Immature natural killer cell (primary cell): ENCODE data around the gene CDKN2B-AS1. TPM values are rescaled to one million over a fixed set of nuclear protein-coding genes. Genes with fewer than 3 reads are reported as not detected.

Source experiments
- DNase-seq, 3 donors: peaks; one replicate each; pipeline ENCODE4 v3.0.0; 2022; ENCODE audit warnings: mixed read lengths in 1 of 3
- H3K27ac Mint-ChIP-seq, 6 donors: one replicate each; pipeline ENCODE4 v1.8.0; 2020; ENCODE audit warnings: mixed read lengths in 6 of 6, mild to moderate bottlenecking in 5 of 6, inconsistent platforms in 4 of 6, moderate library complexity in 3 of 6
- H3K27me3 Mint-ChIP-seq, 3 donors: one replicate each; pipeline ENCODE4 v1.8.0; 2020 to 2021; ENCODE audit warnings: low read depth in 3 of 3, mild to moderate bottlenecking in 3 of 3, mixed read lengths in 3 of 3, moderate library complexity in 3 of 3, inconsistent platforms in 1 of 3
- H3K36me3 Mint-ChIP-seq, 3 donors: one replicate each; pipeline ENCODE4 v1.8.0; 2020; ENCODE audit warnings: mixed read lengths in 3 of 3, inconsistent platforms in 2 of 3, mild to moderate bottlenecking in 2 of 3
- H3K4me1 Mint-ChIP-seq, 2 donors: one replicate each; pipeline ENCODE4 v1.8.0; 2020; ENCODE audit warnings: inconsistent platforms in 2 of 2, mild to moderate bottlenecking in 2 of 2, mixed read lengths in 2 of 2, moderate library complexity in 1 of 2
- H3K4me3 Mint-ChIP-seq, 5 donors: one replicate each; pipeline ENCODE4 v1.8.0; 2020; ENCODE audit warnings: mild to moderate bottlenecking in 5 of 5, mixed read lengths in 5 of 5, inconsistent platforms in 3 of 5, moderate library complexity in 3 of 5
- H3K9me3 Mint-ChIP-seq, 6 donors: one replicate each; pipeline ENCODE4 v1.8.0; 2020; ENCODE audit warnings: mild to moderate bottlenecking in 6 of 6, mixed read lengths in 6 of 6, inconsistent platforms in 4 of 6, moderate library complexity in 3 of 6
- polyA plus RNA-seq, 3 donors: library from polyadenylated mRNA; unstranded; fragments of 300-500 nt; fragmentation: Illumina TruSeq; gene quantifications; one replicate each; pipeline ENCODE4 v1.2.3, GENCODE V29; 2021

The CDKN2B-AS1 gene
- polyA plus RNA-seq, 3 donors from 2014 or later, result 0.55 TPM; not detected in 2

GRCh38 chr9:22120159-22120549 is 125.6 kb downstream of the CDKN2B-AS1 start:
- Mint-ChIP-seq H3K27me3 (peaks cover 1 to 4% (median 2%) of the 10 kb centered on the region in 3 donors), H3K4me3 (no peak overlapping the region), H3K27ac (no peak overlapping the region), H3K4me1 (no peaks in the 10 kb centered on the region), H3K36me3 (no peaks in the 10 kb centered on the region), H3K9me3 (peaks cover 0 to 4% (median 0%) of the 10 kb centered on the region in 6 donors)
- DNase-seq, result no peak

DNA sequence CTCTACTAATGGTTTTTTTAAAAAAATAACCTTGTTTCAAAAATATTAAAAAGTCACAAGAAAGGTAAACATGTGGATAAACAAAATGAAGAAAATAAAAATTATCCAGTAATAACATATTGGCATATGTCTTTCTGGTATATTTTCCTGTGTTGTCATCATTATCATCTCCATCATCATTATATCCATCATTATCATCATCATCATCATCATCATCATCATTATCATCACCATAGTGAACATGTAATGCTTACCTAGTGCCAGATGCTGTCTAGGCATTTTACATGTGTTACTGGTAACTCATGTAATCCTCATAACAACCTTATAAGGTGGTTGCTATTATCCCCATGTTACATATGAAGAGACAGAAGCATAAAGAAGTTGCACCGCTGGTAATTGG is 126.0 kb downstream of the CDKN2B-AS1 start:
- H3K36me3 Mint-ChIP-seq, result no peaks in the 10 kb centered on the region
- no peak overlapping the region for H3K4me3 Mint-ChIP-seq
- no peak overlapping the region for H3K27ac Mint-ChIP-seq
- peaks cover 0 to 4% (median 0%) of the 10 kb centered on the region in 6 donors for H3K9me3 Mint-ChIP-seq
- H3K27me3 Mint-ChIP-seq, result peaks cover 1 to 4% (median 2%) of the 10 kb centered on the region in 3 donors
- no peak for DNase-seq
- H3K4me1 Mint-ChIP-seq, result no peaks in the 10 kb centered on the region

DNA sequence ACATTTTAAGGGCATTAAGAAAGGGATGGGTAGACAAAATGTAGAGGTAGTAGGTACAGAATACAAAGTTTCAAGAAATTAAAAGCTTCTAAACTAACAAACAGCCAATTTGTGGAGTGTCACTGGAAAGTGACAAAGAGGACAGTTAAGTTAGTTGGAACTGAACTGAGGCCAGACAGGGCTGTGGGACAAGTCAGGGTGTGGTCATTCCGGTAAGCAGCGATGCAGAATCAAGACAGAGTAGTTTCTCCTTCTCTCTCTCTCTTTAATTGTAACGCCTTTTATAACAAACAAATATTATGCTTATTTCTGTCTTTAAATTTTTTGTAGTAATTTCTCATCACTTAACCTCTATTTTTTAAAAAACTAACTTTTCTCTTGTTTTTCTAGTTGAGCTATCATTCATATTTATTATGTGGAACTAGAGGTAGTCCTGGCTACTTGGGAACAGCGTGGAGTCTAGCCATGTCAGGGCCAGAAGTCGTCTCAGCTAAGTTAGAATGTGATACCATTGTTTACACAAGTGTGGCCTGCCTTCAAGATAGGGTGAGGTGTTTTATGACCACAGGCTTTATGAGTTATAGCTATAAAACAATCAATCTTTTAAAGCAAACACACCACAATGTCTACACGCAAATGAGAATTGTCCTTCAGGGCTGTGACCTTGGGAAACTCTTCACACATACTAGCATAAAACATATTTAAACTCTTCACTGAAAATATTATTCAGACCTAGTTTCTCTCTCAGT is 129.8 kb downstream of the CDKN2B-AS1 start:
- Mint-ChIP-seq H3K36me3 (no peaks in the 10 kb centered on the region), H3K9me3 (peaks cover 0 to 1% (median 0%) of the 10 kb centered on the region in 6 donors), H3K27me3 (peaks cover 1 to 9% (median 8%) of the 10 kb centered on the region in 3 donors), H3K4me1 (peaks cover 0 to 1% of the 10 kb centered on the region in 2 donors), H3K27ac (no peak overlapping the region), H3K4me3 (no peak overlapping the region)
- DNase-seq, result no peak

GRCh38 chr9:22129133-22129532 is 134.5 kb downstream of the CDKN2B-AS1 start:
- DNase-seq, result no peak
- peaks cover 3 to 8% (median 6%) of the 10 kb centered on the region in 3 donors for H3K27me3 Mint-ChIP-seq
- H3K27ac Mint-ChIP-seq, result no peak overlapping the region
- H3K9me3 Mint-ChIP-seq, result peaks cover 0 to 1% (median 0%) of the 10 kb centered on the region in 6 donors
- no peaks in the 10 kb centered on the region for H3K36me3 Mint-ChIP-seq
- H3K4me1 Mint-ChIP-seq, result peaks cover 0 to 1% of the 10 kb centered on the region in 2 donors
- no peak overlapping the region for H3K4me3 Mint-ChIP-seq

DNA sequence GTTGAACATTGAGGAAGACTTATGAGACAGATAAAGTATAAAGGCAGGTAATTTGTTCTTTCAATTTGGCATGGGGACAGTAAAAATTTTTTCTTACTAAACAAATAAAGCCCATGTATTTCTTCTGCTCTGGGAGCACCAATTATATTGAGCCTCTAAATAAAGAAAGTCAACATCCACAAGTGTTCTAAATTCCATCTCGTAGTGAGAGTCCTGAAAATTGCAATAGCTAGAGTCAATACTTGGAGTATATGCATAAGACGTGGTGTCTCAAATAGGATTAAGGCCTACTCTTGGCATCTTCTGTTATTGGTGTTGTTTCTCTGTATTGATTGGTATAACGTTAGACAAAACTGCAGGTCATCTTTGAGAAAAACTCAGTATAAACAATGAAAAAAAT is 135.0 kb downstream of the CDKN2B-AS1 start:
- Mint-ChIP-seq H3K4me1 (peaks cover 0 to 1% of the 10 kb centered on the region in 2 donors), H3K9me3 (peaks cover 0 to 1% (median 0%) of the 10 kb centered on the region in 6 donors), H3K27me3 (peaks cover 3 to 8% (median 6%) of the 10 kb centered on the region in 3 donors), H3K27ac (no peak overlapping the region), H3K4me3 (no peak overlapping the region), H3K36me3 (no peaks in the 10 kb centered on the region)
- DNase-seq, result no peak

GRCh38 chr9:22131817-22132216 is 137.2 kb downstream of the CDKN2B-AS1 start:
- DNase-seq, result no peak
- Mint-ChIP-seq H3K9me3 (peaks cover 0 to 1% (median 0%) of the 10 kb centered on the region in 6 donors), H3K4me1 (peaks cover 0 to 1% of the 10 kb centered on the region in 2 donors), H3K36me3 (no peaks in the 10 kb centered on the region), H3K4me3 (no peak overlapping the region), H3K27me3 (peaks cover 2 to 8% (median 8%) of the 10 kb centered on the region in 3 donors), H3K27ac (no peak overlapping the region)

DNA sequence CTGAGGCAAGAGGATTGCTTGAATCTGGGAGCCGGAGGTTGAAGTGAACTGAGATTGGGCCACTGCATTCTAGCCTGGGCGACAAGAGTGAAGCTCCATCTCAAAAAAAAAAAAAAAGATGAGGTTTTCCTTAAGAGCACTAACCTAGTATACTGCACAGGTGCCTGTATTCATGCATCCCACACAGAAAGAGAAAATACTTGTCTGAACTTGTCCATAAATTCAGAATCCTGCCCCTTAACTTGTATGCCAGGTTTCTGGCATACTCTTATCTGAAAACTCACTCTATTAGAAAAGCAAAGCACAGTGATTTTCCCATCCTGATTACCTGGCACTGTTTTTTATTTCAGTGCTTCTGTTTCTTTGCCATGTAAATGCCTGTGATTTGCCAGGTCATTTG is 139.8 kb downstream of the CDKN2B-AS1 start:
- Mint-ChIP-seq H3K27me3 (peaks cover 4% of the 10 kb centered on the region in 3 donors), H3K4me1 (no peaks in the 10 kb centered on the region)

DNA sequence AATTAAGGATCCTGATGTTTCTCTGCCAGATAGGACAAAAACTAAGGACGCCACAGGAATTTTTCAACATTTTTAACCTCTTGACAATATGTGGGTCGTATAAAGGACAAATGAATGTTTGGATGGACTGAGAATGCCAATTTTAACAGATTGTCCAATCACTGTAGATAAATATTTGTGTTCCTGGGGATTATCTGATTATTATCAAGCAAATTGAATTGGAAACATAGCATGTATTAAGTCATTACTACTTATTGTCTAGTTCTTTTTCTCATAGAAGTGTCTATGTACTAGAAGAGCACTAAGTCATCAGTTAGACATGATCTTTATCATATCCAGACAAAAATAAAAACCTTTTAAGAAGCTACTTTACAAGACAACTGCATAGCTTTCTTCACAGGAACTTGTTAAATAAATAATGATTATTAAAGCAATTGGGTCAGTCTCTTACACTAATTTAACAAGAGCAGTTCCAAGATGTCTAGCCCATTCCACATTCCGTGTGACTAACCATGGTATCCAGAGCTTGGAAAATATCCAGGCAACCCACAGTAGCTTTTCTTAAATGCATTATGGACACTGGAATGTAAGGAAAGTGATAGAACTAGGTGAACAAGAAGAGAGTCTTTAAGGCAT is 142.0 kb downstream of the CDKN2B-AS1 start:
- DNase-seq, result no peak
- no peaks in the 10 kb centered on the region for H3K36me3 Mint-ChIP-seq
- peaks cover 3 to 7% (median 4%) of the 10 kb centered on the region in 3 donors for H3K27me3 Mint-ChIP-seq
- no peak overlapping the region for H3K27ac Mint-ChIP-seq
- no peak overlapping the region for H3K4me3 Mint-ChIP-seq
- H3K9me3 Mint-ChIP-seq, result no peaks in the 10 kb centered on the region
- no peaks in the 10 kb centered on the region for H3K4me1 Mint-ChIP-seq

More for the DNA sequence above, 139.8 kb downstream of the CDKN2B-AS1 start:
- Mint-ChIP-seq H3K27ac (no peak overlapping the region), H3K4me3 (no peak overlapping the region), H3K9me3 (no peaks in the 10 kb centered on the region), H3K36me3 (no peaks in the 10 kb centered on the region)
- no peak for DNase-seq

DNA sequence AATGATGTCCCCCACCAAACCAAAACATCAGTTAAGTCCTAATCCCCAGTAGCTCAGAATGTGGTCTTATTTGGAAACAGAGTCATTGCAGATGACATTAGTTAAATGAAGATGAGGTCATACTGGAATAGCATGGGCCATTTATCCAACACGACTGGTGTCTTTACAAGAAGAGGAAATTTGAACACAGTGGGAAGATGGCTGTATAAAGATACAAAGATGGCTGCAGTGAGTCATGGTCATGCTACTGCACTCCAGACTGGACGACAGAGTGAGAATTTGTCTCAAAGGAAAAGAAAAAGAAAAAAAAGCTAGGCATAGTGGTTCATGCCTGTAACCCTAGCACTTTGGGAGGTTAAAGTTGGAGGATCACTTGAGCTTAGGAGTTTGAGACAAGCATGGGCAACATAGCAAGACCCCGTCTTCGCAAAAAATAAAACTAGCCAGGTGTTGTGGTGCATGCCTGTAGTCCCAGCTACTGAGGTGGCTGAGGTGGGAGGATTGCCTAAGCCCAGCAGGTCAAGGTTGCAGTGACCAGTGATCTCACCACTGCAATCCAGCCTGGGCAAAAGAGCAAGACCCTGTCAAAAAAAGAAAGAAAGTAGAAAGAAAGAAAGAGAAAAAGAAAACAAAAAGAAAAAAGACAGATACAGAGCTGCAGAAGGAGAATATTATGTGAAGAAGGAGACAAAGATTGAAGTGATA is 144.5 kb downstream of the CDKN2B-AS1 start:
- no peaks in the 10 kb centered on the region for H3K4me1 Mint-ChIP-seq
- peaks cover 2 to 12% (median 2%) of the 10 kb centered on the region in 3 donors for H3K27me3 Mint-ChIP-seq
- H3K27ac Mint-ChIP-seq, result no peak overlapping the region
- no peaks in the 10 kb centered on the region for H3K36me3 Mint-ChIP-seq
- no peak overlapping the region for H3K4me3 Mint-ChIP-seq
- DNase-seq, result no peak
- H3K9me3 Mint-ChIP-seq, result no peaks in the 10 kb centered on the region

GRCh38 chr9:22141908-22142307 is 147.3 kb downstream of the CDKN2B-AS1 start:
- Mint-ChIP-seq H3K36me3 (no peaks in the 10 kb centered on the region), H3K4me1 (no peaks in the 10 kb centered on the region), H3K27ac (no peak overlapping the region), H3K4me3 (no peak overlapping the region), H3K9me3 (no peaks in the 10 kb centered on the region), H3K27me3 (peaks cover 2 to 13% (median 9%) of the 10 kb centered on the region in 3 donors)
- no peak for DNase-seq

DNA sequence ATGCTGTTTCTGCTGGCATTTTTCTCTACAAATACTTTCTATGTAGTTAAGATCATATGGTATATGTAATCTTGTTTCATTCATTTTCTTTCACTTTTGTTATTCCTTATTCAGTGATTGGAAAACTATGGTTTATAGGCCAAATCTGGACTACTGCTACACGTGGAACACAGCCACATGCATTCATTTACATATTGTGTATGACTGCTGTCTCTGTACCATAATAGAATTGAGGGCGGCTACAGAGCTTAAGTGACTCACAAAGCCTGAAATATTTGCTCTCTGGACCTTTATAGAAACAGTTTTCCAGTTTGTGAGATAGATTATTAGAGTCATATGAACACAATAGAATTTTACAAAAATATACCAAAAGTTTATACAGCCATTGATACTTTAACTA is 148.1 kb downstream of the CDKN2B-AS1 start:
- Mint-ChIP-seq H3K27me3 (peaks cover 2 to 13% (median 9%) of the 10 kb centered on the region in 3 donors), H3K4me3 (no peak overlapping the region), H3K9me3 (peaks cover 0 to 3% (median 0%) of the 10 kb centered on the region in 6 donors), H3K4me1 (no peaks in the 10 kb centered on the region), H3K36me3 (no peaks in the 10 kb centered on the region), H3K27ac (no peak overlapping the region)
- DNase-seq, result no peak

GRCh38 chr9:22143799-22144625 is 149.4 kb downstream of the CDKN2B-AS1 start:
- DNase-seq, result no peak
- Mint-ChIP-seq H3K4me3 (no peak overlapping the region), H3K27ac (no peak overlapping the region), H3K9me3 (peaks cover 0 to 3% (median 0%) of the 10 kb centered on the region in 6 donors), H3K4me1 (no peaks in the 10 kb centered on the region), H3K27me3 (peaks cover 2 to 11% (median 9%) of the 10 kb centered on the region in 3 donors), H3K36me3 (no peaks in the 10 kb centered on the region)

GRCh38 chr9:22146604-22147003 is 152.0 kb downstream of the CDKN2B-AS1 start:
- no peak overlapping the region for H3K4me3 Mint-ChIP-seq
- DNase-seq, result no peak
- H3K27me3 Mint-ChIP-seq, result peaks cover 0 to 7% (median 7%) of the 10 kb centered on the region in 3 donors
- H3K4me1 Mint-ChIP-seq, result no peaks in the 10 kb centered on the region
- H3K9me3 Mint-ChIP-seq, result peaks cover 0 to 5% (median 0%) of the 10 kb centered on the region in 6 donors
- no peak overlapping the region for H3K27ac Mint-ChIP-seq
- no peaks in the 10 kb centered on the region for H3K36me3 Mint-ChIP-seq
